NCI-H1105 (cell line): ENCODE measurements around the gene WDR90.

Source experiments
- DNase-seq: peaks from one replicate; lab custom pipeline; 2025; lab: John Stamatoyannopoulos, UW

Gene WDR90

GRCh38 chr16:660459-661183 is 11.5 kb downstream of the WDR90 start:
- no peak for DNase-seq

GRCh38 chr16:661184-661821 is 12.1 kb downstream of the WDR90 start:
- no peak for DNase-seq

GRCh38 chr16:662095-662494 is 12.9 kb downstream of the WDR90 start:
- DNase-seq = no peak

- no peak for DNase-seq
Observed at GRCh38 chr16:662597-662996, 13.4 kb downstream of the WDR90 start.

DNA sequence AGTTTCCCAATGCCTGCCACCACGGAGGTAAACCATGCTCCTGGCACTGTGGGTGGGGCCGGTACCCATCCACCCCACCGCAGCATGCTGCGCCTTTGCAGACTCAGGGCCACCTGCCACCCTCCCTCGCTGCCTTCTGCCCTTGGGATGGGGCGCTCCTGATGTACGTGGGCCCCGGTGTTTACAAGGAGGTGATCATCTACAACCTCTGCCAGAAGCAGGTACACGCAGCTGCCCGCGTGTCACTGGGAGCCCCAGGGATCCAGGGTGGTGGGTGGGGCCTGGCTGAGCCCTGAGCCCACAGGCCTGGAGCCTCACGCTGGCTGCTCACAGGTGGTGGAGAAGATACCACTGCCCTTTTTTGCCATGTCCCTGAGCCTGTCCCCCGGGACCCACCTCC is 17.4 kb downstream of the WDR90 start:
- DNase-seq = no peak

DNA sequence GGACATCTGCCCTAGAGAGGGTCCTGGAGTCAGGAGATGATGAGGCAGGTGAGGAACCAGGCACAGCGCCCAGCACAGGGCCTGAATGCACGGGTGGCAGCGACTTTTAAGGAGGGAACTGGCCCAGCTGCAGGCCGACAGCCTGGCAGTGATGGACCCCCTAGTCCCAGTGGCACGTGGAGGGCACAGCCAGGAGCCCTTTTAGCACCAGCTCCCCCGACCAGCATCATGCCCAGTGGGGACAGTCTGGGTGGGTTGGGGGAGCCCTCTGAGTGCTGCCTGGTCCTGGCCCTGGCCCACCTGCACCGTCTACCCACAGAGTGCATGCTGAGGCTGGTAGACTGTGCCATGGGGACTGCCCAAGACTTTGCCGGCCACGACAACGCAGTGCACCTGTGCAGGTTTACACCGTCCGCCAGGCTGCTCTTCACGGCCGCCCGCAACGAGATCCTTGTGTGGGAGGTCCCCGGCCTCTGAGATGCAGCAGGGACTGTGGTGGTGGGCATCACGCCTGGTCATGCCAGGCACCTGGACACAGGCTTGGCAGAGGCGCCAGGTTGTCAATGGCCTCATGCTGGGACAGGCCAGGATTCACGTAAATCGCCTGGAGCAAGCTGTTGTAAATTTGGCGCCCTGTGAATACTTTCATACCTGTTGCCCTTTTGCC is 18.1 kb downstream of the WDR90 start:
- no peak for DNase-seq

GRCh38 chr16:667780-668518 is 18.8 kb downstream of the WDR90 start, which contains the start of gene RHOT2:
TSS of gene RHOT2 (plus strand) at chr16:668132. CDS start at chr16:668200, 68 bp downstream.
- DNase-seq = peak; percentile 64

- DNase-seq = no peak
Observed at GRCh38 chr16:668519-669171, 19.5 kb downstream of the WDR90 start.

GRCh38 chr16:669666-670065 is 20.5 kb downstream of the WDR90 start:
- no peak for DNase-seq

DNA sequence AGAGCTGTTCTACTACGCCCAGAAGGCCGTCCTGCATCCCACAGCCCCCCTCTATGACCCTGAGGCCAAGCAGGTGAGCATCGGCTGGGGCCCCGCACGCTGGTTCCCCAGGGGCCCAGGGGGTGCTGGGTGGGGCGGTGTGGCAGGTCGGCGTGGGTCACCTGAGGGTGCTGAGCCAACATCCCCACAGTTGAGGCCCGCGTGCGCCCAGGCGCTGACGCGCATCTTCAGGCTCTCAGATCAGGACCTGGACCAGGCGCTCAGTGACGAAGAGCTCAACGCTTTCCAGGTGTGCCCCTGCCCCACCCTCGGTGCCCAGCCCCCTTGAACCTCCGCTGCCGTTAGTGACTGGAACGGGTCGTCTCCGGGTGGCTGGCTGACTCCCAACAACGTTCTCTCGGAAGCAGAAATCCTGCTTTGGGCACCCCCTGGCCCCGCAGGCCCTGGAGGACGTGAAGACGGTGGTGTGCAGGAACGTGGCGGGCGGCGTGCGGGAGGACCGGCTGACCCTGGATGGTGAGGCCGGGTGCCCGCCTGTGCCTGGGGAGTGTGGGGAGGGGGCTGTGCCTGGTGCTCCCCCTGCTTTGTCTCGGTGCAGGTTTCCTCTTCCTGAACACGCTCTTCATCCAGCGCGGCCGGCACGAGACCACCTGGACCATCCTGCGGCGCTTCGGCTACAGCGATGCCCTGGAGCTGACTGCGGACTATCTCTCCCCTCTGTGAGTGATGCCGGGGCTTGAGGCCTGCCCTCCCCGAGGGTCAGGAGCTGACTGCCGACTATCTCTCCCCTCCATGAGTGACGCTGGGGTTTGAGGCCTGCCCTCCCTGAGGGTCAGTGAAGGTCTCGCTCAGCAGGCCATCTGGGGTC is 21.6 kb downstream of the WDR90 start:
- DNase-seq = no peak

DNA sequence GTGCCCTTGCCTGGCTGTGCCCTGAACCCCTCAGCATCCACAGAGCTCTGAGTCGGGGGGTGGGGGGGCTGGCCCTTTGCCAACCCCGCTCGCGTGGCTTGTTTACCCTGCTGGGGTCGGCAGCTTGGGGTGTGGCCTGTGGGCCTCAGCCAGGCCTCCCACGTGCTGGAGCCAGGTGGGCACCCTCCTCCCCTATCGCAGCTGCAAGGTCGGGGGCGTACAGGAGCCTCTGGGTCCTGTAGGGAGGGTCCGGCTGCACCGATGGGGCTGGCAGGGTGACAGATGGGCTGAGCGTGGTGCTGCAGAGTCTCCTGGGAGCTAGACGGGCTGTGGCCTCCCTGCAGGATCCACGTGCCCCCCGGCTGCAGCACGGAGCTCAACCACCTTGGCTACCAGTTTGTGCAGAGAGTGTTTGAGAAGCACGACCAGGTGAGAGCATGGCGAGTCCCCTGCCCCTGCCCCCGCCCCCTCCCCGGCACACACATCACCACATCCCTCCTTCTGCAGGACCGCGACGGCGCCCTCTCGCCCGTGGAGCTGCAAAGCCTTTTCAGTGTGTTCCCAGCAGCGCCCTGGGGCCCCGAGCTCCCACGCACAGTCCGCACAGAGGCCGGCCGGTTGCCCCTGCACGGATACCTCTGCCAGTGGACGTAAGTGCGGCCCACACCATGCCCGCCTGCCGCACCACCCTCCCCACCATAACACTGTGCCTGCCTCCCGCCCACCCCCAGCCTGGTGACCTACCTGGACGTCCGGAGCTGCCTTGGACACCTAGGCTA is 22.4 kb downstream of the WDR90 start:
- no peak for DNase-seq

DNA sequence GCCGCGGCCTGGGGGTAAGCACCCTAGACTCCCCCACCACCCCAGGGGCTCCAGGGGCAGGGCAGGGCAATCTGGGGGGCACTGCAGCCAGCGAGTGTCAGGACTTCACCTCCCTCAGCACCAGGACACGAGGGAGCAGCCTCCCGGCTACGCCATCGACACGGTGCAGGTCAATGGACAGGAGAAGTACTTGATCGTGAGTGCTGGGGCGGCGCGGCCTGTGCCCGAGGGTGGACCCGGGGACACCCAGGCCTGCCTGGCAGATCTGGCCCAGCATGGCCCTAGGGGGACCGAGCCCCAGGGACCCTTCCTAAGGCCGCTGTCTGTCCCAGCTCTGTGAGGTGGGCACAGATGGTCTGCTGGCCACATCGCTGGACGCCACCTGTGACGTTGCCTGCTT is 23.2 kb downstream of the WDR90 start:
- no peak for DNase-seq

DNA sequence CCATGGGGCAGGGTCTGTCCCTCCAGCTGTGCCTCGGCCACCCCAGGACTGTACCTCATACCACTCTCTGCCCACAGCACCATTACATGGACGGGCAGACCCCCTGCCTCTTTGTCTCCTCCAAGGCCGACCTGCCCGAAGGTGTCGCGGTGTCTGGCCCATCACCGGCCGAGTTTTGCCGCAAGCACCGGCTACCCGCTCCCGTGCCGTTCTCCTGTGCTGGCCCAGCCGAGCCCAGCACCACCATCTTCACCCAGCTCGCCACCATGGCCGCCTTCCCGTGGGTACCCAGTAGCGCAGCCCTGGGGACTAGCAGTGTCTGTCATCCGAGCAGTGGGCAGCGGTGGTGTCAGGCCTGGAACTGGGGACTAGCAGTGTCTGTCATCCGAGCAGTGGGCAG is 23.7 kb downstream of the WDR90 start:
- no peak for DNase-seq

- no peak for DNase-seq
Observed at GRCh38 chr16:673399-673991, 24.3 kb downstream of the WDR90 start.

DNA sequence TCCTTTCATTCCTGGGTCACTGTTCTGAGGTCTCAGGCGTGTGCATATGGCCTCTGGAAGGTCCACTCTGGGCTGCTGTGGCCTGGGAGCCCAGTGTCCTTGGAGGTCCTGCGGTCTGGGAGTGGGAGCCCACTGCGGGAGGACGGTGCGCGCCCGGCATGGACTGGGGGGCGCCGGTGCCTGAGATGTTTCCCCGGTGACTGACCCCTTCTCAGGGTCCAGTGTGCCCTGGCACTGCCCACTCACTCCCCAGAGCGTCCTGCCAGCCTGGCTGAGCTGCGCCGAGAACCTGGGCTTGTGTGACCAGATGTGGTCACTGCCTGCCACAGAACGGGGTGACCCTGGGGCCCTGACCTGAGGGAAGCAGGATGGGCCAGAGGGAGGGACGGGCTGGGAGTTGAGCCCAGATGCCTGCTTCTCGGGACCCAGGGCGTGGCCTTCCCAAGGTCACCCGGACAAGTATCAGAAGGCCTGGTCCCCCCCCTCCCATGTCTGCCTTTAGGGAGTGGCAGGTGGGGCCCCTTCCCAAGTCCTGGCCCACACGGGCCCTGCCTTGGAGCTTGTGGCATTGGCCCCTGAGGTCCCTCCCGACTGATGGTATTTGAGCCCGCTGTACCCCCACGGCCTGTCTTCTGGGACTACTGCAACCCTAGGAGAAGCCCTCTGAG is 25.2 kb downstream of the WDR90 start:
- DNase-seq = no peak

DNA sequence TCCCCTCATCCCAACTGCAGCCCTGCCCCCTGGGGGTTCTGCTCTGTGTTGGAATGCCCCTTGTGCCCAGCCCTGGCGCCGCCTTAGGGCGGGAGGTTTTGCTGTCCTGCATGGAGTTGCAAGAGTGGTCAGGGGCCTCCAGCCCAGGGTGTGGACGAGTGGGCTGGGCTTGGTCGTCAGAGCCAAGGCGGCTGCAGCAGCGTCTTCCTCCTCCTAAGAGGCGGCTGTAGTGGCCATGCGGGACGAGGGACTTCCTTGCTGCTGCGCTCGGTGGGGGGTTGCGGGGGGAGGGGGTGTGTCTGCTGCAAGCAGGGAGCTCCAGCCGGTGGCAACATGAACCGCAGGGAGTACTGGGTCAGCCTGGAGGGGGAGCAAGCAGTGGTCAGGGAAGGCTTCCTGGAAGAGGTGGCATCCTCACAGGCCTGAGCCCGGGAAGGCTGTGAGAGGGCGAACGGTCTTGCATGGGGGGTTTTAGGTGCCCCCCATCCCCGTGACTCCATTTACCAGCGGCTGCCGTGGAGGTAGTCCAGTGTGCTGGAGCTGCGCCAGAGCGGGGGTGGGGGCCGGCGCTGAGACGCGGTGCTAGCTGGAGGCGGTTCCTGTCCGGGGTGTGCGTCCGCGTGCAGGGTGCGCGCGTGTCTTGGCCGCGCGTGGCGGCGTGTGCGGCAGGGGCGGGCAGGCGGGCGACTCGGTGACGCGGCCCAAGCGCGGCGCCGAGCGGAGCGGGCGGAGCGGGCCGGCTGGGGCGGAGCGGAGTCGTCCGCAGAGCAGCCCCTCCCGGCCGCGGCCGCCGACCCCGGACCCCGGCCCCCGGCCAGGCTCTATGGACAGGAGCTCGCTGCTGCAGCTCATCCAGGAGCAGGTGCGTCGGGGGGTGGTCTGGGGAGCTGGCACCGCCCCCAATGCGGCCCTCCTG is 26.1 kb downstream of the WDR90 start, which contains the start of gene RHBDL1:
Gene RHBDL1, plus strand, starts transcription at position 704 of the 916 bp plus-strand sequence. Its CDS starts 120 bp downstream, at position 824.
- DNase-seq = no peak

DNA sequence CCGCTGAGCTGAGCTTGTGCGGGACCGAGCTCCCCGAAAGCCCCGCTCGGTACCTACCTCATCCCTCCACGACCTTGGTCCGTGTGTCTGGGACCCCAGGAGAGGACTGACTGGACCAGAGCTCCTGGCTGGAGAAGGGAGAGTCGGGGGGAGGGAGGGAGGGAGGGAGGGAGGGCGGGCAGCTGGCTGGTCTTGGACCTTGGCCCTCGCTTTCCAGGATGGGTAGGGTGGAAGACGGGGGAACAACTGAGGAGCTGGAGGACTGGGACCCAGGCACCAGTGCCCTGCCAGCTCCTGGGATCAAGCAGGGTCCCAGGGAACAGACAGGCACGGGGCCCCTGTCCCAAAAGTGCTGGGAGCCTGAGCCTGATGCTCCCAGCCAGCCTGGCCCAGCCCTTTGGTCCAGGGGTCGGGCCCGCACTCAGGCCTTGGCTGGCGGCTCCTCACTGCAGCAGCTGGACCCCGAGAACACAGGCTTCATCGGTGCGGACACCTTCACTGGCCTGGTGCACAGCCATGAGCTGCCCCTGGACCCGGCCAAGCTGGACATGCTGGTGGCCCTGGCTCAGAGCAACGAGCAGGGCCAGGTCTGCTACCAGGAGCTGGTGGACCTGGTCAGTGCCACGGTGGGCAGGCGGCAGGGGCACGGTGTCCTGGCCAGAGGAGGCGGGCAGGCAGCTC is 26.9 kb downstream of the WDR90 start:
- DNase-seq = no peak

DNA sequence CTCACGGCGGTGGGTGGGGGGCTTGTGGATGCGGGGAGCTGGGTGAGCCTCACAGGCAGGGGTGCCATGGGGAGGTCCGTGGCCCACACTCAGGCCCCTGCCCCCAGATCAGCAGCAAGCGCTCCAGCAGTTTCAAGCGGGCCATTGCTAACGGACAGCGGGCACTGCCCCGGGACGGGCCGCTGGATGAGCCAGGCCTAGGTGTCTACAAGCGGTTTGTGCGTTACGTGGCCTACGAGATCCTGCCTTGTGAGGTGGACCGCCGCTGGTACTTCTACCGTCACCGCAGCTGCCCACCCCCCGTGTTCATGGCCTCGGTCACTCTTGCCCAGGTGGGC is 27.4 kb downstream of the WDR90 start:
- no peak for DNase-seq
